ENCODE measurements around the gene PGLYRP2. TPM values are rescaled to one million over a fixed set of nuclear protein-coding genes. Genes with fewer than 3 reads are reported as not detected.

PGLYRP2 gene
- total RNA-seq, 3 donors from 2014 or later (not counting 1 experiment from before 2014, with no cell fraction given), result 0.21 to 0.28 TPM; not detected in 1

GRCh38 chr19:15439821-15440641 lies 39.3 kb downstream of the PGLYRP2 start:
- H3K27ac ChIP-seq (ENCODE audit: low read length), result no peak overlapping the region
- no peaks in the 10 kb centered on the region for H3K9me3 ChIP-seq (ENCODE audit: control insufficient read depth, insufficient read depth, low read length)
- H3K4me3 ChIP-seq (ENCODE audit: low read length), result no peak overlapping the region
- Mint-ChIP-seq H3K27ac (no peak overlapping the region), H3K9me3 (no peaks in the 10 kb centered on the region), H3K36me3 (no peaks in the 10 kb centered on the region), H3K4me3 (no peak overlapping the region), H3K4me1 (no peaks in the 10 kb centered on the region), H3K27me3 (ENCODE audit: low read depth in 2 of 2) (no peaks in the 10 kb centered on the region)
- intact Hi-C loops (cut with micrococcal nuclease), result no loop called here
- no peaks in the 10 kb centered on the region for H3K36me3 ChIP-seq (ENCODE audit: control insufficient read depth, insufficient read depth, low read length)
- H3K27me3 ChIP-seq (ENCODE audit: control insufficient read depth, insufficient read depth, low read length), result no peaks in the 10 kb centered on the region
- no peak for TF ChIP-seq CTCF (IDR thresholded peaks at IDR 0.05)
- DNase-seq (no peak), ATAC-seq (no peak)
- no peaks in the 10 kb centered on the region for H3K4me1 ChIP-seq (ENCODE audit: control insufficient read depth, insufficient read depth, low read length)
- WGBS (ENCODE audit: insufficient coverage), result 96% methylated on average over 38 of the region's 38 CpGs

- DNase-seq, result no peak
- no peaks in the 10 kb centered on the region for H3K36me3 Mint-ChIP-seq
- H3K9me3 ChIP-seq (ENCODE audit: control insufficient read depth, insufficient read depth, low read length), result no peaks in the 10 kb centered on the region
- intact Hi-C loops (cut with micrococcal nuclease), result no loop called here
- H3K27ac ChIP-seq (ENCODE audit: low read length), result no peak overlapping the region
- ATAC-seq, result no peak
- no peaks in the 10 kb centered on the region for H3K36me3 ChIP-seq (ENCODE audit: control insufficient read depth, insufficient read depth, low read length)
- H3K9me3 Mint-ChIP-seq, result no peaks in the 10 kb centered on the region
- H3K4me3 Mint-ChIP-seq, result no peak overlapping the region
- no peak for TF ChIP-seq CTCF (IDR thresholded peaks at IDR 0.05)
- 66% methylated on average over 23 of the region's 25 CpGs for WGBS (ENCODE audit: insufficient coverage)
- no peak overlapping the region for H3K27ac Mint-ChIP-seq
- H3K4me1 Mint-ChIP-seq, result no peaks in the 10 kb centered on the region
- H3K4me1 ChIP-seq (ENCODE audit: control insufficient read depth, insufficient read depth, low read length), result no peaks in the 10 kb centered on the region
- H3K4me3 ChIP-seq (ENCODE audit: low read length), result no peak overlapping the region
- H3K27me3 ChIP-seq (ENCODE audit: control insufficient read depth, insufficient read depth, low read length), result no peaks in the 10 kb centered on the region
- no peaks in the 10 kb centered on the region for H3K27me3 Mint-ChIP-seq (ENCODE audit: low read depth in 2 of 2)
Measured at GRCh38 chr19:15439078-15439799, 40.1 kb downstream of the PGLYRP2 start.

- H3K36me3 Mint-ChIP-seq, result no peaks in the 10 kb centered on the region
- TF ChIP-seq CTCF (IDR thresholded peaks at IDR 0.05), result no peak
- peaks cover 2% of the 10 kb centered on the region for H3K4me1 ChIP-seq (ENCODE audit: control insufficient read depth, insufficient read depth, low read length)
- H3K27ac Mint-ChIP-seq, result no peak overlapping the region
- no peaks in the 10 kb centered on the region for H3K9me3 ChIP-seq (ENCODE audit: control insufficient read depth, insufficient read depth, low read length)
- no peak overlapping the region for H3K27ac ChIP-seq (ENCODE audit: low read length)
- H3K36me3 ChIP-seq (ENCODE audit: control insufficient read depth, insufficient read depth, low read length), result no peaks in the 10 kb centered on the region
- H3K9me3 Mint-ChIP-seq, result no peaks in the 10 kb centered on the region
- no peak for ATAC-seq
- H3K27me3 ChIP-seq (ENCODE audit: control insufficient read depth, insufficient read depth, low read length), result no peaks in the 10 kb centered on the region
- intact Hi-C loops (cut with micrococcal nuclease), result no loop called here
- no peak overlapping the region for H3K4me3 Mint-ChIP-seq
- WGBS (ENCODE audit: insufficient coverage), result 94% methylated on average over 27 of the region's 27 CpGs
- no peak overlapping the region for H3K4me3 ChIP-seq (ENCODE audit: low read length)
- no peak for DNase-seq
- H3K27me3 Mint-ChIP-seq (ENCODE audit: low read depth in 2 of 2), result no peaks in the 10 kb centered on the region
- peaks cover under 1 to 1% of the 10 kb centered on the region in 2 donors for H3K4me1 Mint-ChIP-seq
Measured at GRCh38 chr19:15438577-15438976, 40.7 kb downstream of the PGLYRP2 start.
